DOHH2 (cell line): Measurements from ENCODE around the gene GPR141.

Source experiments
- H3F3A ChIP-seq: fragments of 200-600 bp; sonication (generic), shearing (Covaris generic); 2 replicates; pipeline ENCODE4 v1.6.0; 2016; ENCODE audit warnings: antibody characterized with exemption, mild to moderate bottlenecking; ENCODE audit not compliant: control insufficient read depth, insufficient read depth
- H3K27ac ChIP-seq: fragments of 200-600 bp; sonication (generic); 2 replicates; pipeline ENCODE4 v1.5.1; 2014; ENCODE audit warnings: low read depth, mild to moderate bottlenecking, low read length, moderate library complexity
- H3K27me3 ChIP-seq: fragments of 200-600 bp; sonication (generic); 2 replicates; pipeline ENCODE4 v1.6.1; 2014; ENCODE audit warnings: mild to moderate bottlenecking, low read length, mixed read lengths; ENCODE audit not compliant: control insufficient read depth
- H3K36me3 ChIP-seq: fragments of 200-600 bp; sonication (generic); 2 replicates; pipeline ENCODE4 v1.6.1; 2014; ENCODE audit warnings: mild to moderate bottlenecking, low read length, moderate library complexity, mixed read lengths; ENCODE audit not compliant: control insufficient read depth
- H3K4me1 ChIP-seq: fragments of 200-600 bp; sonication (generic); 2 replicates; pipeline ENCODE4 v1.6.1; 2014; ENCODE audit warnings: mild to moderate bottlenecking, low read length, mixed read lengths; ENCODE audit not compliant: control insufficient read depth
- H3K4me2 ChIP-seq: fragments of 200-600 bp; sonication (generic); 2 replicates; pipeline ENCODE4 v1.6.0; 2014; ENCODE audit warnings: mild to moderate bottlenecking, low read length, moderate library complexity
- H3K4me3 ChIP-seq: fragments of 200-600 bp; sonication (generic); 2 replicates; pipeline ENCODE4 v1.5.1; 2014; ENCODE audit warnings: mild to moderate bottlenecking, low read length, mixed read lengths
- H3K79me2 ChIP-seq: fragments of 200-600 bp; sonication (generic); 2 replicates; pipeline ENCODE4 v1.6.1; 2014; ENCODE audit warnings: mild to moderate bottlenecking, low read length, mixed read lengths; ENCODE audit not compliant: control insufficient read depth
- H3K9me2 ChIP-seq: fragments of 200-600 bp; sonication (generic); replicated peaks from 2 replicates; pipeline ENCODE4 v1.6.1; 2014; ENCODE audit warnings: mild to moderate bottlenecking, low read length, mixed read lengths; ENCODE audit not compliant: control insufficient read depth
- H3K9me3 ChIP-seq: fragments of 200-600 bp; sonication (generic); 2 replicates; pipeline ENCODE4 v1.6.1; 2014; ENCODE audit warnings: antibody characterized with exemption, low read length, mixed read lengths; ENCODE audit not compliant: control insufficient read depth, insufficient read depth
- H4K20me1 ChIP-seq: fragments of 200-600 bp; sonication (generic); 2 replicates; pipeline ENCODE4 v1.6.0; 2014; ENCODE audit warnings: low read depth, mild to moderate bottlenecking, antibody characterized with exemption, low read length, moderate library complexity; ENCODE audit not compliant: control insufficient read depth, insufficient read depth
- CTCF ChIP-seq: fragments of 200-600 bp; sonication (generic); IDR thresholded peaks from one replicate; pipeline ENCODE4 v1.5.1; 2014; ENCODE audit warnings: antibody characterized with exemption, mild to moderate bottlenecking, low read depth, low read length; ENCODE audit not compliant: poor library complexity, severe bottlenecking
- EZH2phosphoT487 ChIP-seq: fragments of 200-600 bp; sonication (generic); IDR thresholded peaks from 2 replicates; pipeline ENCODE4 v1.6.1; 2017; ENCODE audit warnings: borderline replicate concordance, mild to moderate bottlenecking, antibody characterized with exemption, low read length, moderate library complexity, mixed read lengths

Gene GPR141

GRCh38 chr7:37643876-37644275 is 39.7 kb upstream of the GPR141 start:
- H3K4me3 ChIP-seq, result no peak overlapping the region
- no peaks in the 10 kb centered on the region for H3K36me3 ChIP-seq
- H3K27ac ChIP-seq, result no peak overlapping the region
- no peaks in the 10 kb centered on the region for H3K9me2 ChIP-seq
- H3K4me1 ChIP-seq, result no peaks in the 10 kb centered on the region
- no peaks in the 10 kb centered on the region for H3F3A ChIP-seq
- peaks cover 4% of the 10 kb centered on the region; the same call in 1 of the 2 replicates for H3K27me3 ChIP-seq
- no peaks in the 10 kb centered on the region for H4K20me1 ChIP-seq
- no peak overlapping the region for H3K4me2 ChIP-seq
- TF ChIP-seq EZH2phosphoT487 (no peak), CTCF (no peak)
- no peaks in the 10 kb centered on the region for H3K9me3 ChIP-seq
- no peaks in the 10 kb centered on the region for H3K79me2 ChIP-seq

GRCh38 chr7:37645282-37646050 is 38.1 kb upstream of the GPR141 start:
- TF ChIP-seq CTCF (no peak), EZH2phosphoT487 (no peak)
- no peak overlapping the region for H3K27ac ChIP-seq

GRCh38 chr7:37656913-37657530 is 26.5 kb upstream of the GPR141 start:
- H3K4me2 ChIP-seq, result no peak overlapping the region
- no peaks in the 10 kb centered on the region for H3K36me3 ChIP-seq
- H3K9me2 ChIP-seq, result no peaks in the 10 kb centered on the region
- H4K20me1 ChIP-seq, result no peaks in the 10 kb centered on the region
- no peaks in the 10 kb centered on the region for H3F3A ChIP-seq
- no peaks in the 10 kb centered on the region for H3K4me1 ChIP-seq
- no peaks in the 10 kb centered on the region for H3K79me2 ChIP-seq
- no peak overlapping the region for H3K4me3 ChIP-seq
- no peak overlapping the region for H3K27ac ChIP-seq
- no peaks in the 10 kb centered on the region for H3K27me3 ChIP-seq
- TF ChIP-seq EZH2phosphoT487 (no peak), CTCF (no peak)
- no peaks in the 10 kb centered on the region for H3K9me3 ChIP-seq

More at GRCh38 chr7:37645282-37646050, 38.1 kb upstream of the GPR141 start:
- H3K9me3 ChIP-seq, result no peaks in the 10 kb centered on the region
- no peak overlapping the region for H3K4me2 ChIP-seq
- no peaks in the 10 kb centered on the region for H4K20me1 ChIP-seq
- H3K9me2 ChIP-seq, result no peaks in the 10 kb centered on the region
- no peak overlapping the region for H3K4me3 ChIP-seq
- no peaks in the 10 kb centered on the region for H3K36me3 ChIP-seq
- H3K27me3 ChIP-seq, result peaks cover 4% of the 10 kb centered on the region; the same call in 1 of the 2 replicates
- H3F3A ChIP-seq, result no peaks in the 10 kb centered on the region
- no peaks in the 10 kb centered on the region for H3K79me2 ChIP-seq
- no peaks in the 10 kb centered on the region for H3K4me1 ChIP-seq
